ENCODE results near the gene ACER3.
A peak's percentile ranks its signal among the peaks of the same experiment; 100 is the strongest.
"Not testable (repeated sequence)": the region's sequence is repeated elsewhere in the genome, so short reads cannot be mapped to it uniquely, and the experiment has no call there.

The ACER3 gene

GRCh38 chr11:76872959-76873827 is 12.5 kb downstream of the ACER3 start:
- DNase-seq (ENCODE audit: low spot score) = no peak

DNA sequence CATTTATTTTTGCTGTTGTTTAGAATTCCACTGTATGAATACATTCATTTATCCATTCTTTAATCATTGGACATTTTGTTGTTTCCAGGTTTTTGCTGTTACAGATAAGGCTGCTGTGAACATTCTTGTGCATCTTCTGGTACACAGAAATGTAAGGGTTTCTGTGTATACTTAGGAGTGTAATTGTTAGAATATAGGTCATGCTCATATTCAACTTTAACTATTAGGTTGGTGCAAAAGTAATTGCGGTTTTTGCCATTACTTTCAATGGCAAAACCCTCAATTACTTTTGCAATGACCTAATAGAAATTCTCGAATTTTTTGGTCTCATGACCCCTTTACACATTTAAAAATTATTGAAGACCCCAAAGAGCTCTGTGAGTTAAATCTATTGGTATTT is 17.3 kb downstream of the ACER3 start:
- no peak for DNase-seq (ENCODE audit: low spot score)

GRCh38 chr11:76880314-76880713 is 19.6 kb downstream of the ACER3 start:
- DNase-seq (ENCODE audit: low spot score) = peak; percentile 14

GRCh38 chr11:76880956-76881355 is 20.2 kb downstream of the ACER3 start:
- DNase-seq (ENCODE audit: low spot score) = no peak

GRCh38 chr11:76885390-76886097 is 24.8 kb downstream of the ACER3 start:
- DNase-seq (ENCODE audit: low spot score) = no peak

GRCh38 chr11:76888989-76889388 is 28.3 kb downstream of the ACER3 start:
- DNase-seq (ENCODE audit: low spot score) = no peak

- DNase-seq (ENCODE audit: low spot score) = no peak
Measured at GRCh38 chr11:76889411-76889975, 28.8 kb downstream of the ACER3 start.

- DNase-seq (ENCODE audit: low spot score) = no peak
Measured at GRCh38 chr11:76890329-76890728, 29.6 kb downstream of the ACER3 start.

DNA sequence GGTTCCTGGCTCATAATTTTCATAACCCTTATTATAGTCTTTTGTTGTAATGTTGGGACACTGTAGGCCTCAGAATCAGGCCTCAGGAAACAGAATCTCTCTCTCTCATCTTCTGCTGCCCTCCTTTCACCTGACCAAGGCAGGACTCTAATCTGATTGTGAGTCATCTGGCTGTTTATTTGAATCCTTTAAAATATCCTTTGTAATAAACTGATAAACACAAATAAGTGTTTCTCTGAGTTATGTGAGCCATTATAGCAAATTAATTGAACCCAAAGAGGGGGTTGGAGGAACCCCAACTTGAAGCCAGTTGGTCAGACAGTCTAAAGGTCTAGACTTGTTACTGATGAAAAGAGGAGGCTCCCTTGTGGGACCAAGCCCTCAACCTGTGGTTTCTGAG is 30.6 kb downstream of the ACER3 start:
- DNase-seq (ENCODE audit: low spot score) = no peak

GRCh38 chr11:76891793-76892192 is 31.1 kb downstream of the ACER3 start:
- no peak for DNase-seq (ENCODE audit: low spot score)

GRCh38 chr11:76892306-76892705 is 31.6 kb downstream of the ACER3 start:
- no peak for DNase-seq (ENCODE audit: low spot score)

DNA sequence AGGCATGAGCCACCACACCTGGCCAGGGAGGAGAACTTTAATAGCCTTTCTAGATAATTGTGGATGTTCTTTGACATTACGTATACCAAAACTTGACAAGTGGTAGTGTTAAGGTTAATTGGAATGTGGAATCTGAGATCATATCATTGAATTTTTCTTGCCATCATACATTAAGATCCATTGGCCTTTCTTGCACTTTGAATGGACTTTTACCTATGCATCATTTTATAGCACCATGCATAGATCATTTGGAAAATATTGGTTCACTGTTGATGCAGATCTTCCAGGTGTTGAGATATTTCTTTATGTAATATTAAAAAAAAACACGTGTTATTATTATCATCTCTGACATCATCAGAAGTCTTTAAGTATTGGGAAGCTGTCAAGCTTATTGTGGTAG is 36.5 kb downstream of the ACER3 start:
- no peak for DNase-seq (ENCODE audit: low spot score)

- no peak for DNase-seq (ENCODE audit: low spot score)
Measured at GRCh38 chr11:76901144-76901543, 40.4 kb downstream of the ACER3 start.

DNA sequence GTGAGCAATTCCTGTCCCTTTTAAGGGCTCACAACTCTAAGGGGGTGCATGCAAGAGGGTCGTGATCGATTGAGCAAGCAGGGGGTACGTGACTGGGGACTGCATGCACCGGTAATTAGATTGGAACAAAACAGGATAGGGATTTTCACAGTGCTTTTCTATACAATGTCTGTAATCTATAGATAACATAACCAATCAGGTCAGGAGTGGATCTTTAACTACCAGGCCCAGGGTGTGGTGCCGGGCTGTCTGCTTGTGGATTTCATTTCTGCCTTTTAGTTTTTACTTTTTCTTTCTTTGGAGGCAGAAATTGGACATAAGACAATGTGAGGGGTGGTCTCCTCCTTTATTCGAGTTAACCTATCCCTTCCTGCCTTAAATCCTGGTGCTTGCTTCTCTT is 40.9 kb downstream of the ACER3 start:
- DNase-seq (ENCODE audit: low spot score) = not testable (repeated sequence)

- DNase-seq (ENCODE audit: low spot score) = no peak
Measured at GRCh38 chr11:76902121-76903014, 41.6 kb downstream of the ACER3 start.

GRCh38 chr11:76903325-76903724 is 42.6 kb downstream of the ACER3 start:
- DNase-seq (ENCODE audit: low spot score) = no peak

DNA sequence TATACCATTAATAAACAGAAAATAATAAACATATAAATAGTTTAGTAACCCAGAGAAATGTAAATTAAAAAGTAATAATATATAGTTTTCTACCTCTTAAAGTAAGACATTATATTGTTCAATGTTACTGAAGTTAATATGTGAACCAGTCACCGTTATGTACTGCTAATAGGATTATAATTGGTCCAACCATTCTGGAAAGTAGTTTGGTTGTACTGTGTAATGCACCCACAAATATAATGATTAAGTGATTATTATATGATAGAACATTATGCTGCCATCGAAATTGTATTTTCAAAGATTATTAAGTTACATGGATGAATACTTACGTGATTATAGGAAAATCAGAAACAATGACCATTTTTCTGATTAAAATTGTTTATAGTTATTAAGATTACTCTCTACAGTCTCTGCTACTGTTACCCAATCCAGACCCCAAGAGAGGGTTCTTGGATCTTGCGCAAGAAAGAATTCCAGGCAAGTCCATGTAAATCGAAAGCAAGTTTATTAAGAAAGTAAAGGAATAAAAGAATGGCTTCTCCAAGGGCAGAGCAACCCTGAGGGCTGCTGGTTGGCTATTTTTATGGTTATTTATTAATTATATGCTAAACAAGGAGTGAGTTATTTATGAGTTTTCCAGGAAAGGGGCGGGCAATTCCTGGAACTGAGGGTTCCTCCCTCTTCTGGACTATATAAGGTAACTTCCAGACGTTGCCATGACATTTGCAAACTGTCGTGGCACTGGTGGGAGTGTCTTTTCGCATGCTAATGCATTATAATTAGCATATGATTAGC is 50.1 kb downstream of the ACER3 start:
- peak; percentile 13 for DNase-seq (ENCODE audit: low spot score)

GRCh38 chr11:76911415-76911808 is 50.7 kb downstream of the ACER3 start:
- no peak for DNase-seq (ENCODE audit: low spot score)

GRCh38 chr11:76916712-76917111 is 56.0 kb downstream of the ACER3 start:
- DNase-seq (ENCODE audit: low spot score) = no peak

DNA sequence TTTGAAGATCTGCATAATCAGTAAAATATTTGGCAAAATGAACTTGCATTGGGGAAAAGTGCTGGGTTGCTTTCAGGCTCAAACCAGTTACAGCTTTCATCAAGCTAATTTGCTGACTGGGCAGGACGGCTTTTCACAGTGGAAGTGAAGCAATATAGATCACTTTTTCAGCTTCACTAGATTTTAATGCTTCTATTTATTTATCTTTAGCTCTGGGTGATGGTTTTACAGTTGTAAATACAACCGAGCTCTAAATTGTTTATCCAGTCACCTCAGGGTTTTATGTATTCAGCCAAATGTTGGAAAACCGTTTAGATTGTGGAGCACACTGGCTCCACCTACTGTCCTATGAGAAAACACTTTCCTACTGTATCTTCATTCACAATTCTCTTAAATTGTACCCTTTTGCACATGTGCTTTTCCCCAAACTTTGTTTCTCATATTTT is 58.2 kb downstream of the ACER3 start:
- peak; percentile 48 for DNase-seq (ENCODE audit: low spot score)

GRCh38 chr11:76919467-76919866 is 58.7 kb downstream of the ACER3 start:
- DNase-seq (ENCODE audit: low spot score) = no peak

Data from AG20443 (cell line).